WTC11 (cell line): Measurements from ENCODE around the gene IPO8. TPM values are rescaled to one million over a fixed set of nuclear protein-coding genes. Genes with fewer than 3 reads are reported as not detected.

Experiments used
- ATAC-seq: fragments of 200-7000 bp; cut with Tn5 transposase; 2 replicates; pipeline ENCODE4 v1.10.0; 2021; ENCODE audit warnings: mild to moderate bottlenecking, moderate library complexity
- Bru-seq: library from RNA; stranded (reverse); fragments of 400-500 nt; gene quantifications from one replicate; lab custom pipeline; 2021; lab: Mats Ljungman, UMichigan
- CTCF ChIA-PET: fragments of 300-600 bp; sonication (Branson Sonifier 250); formaldehyde crosslinking; loops from one replicate; lab custom pipeline; 2021; ENCODE audit warnings: antibody characterized with exemption; lab: Charles Lee
- POLR2A ChIA-PET: fragments of 350-600 bp; sonication (Branson Sonifier 250); formaldehyde crosslinking; loops from one replicate; lab custom pipeline; 2021; ENCODE audit warnings: antibody characterized with exemption; lab: Charles Lee
- DNase-seq: peaks from one replicate; pipeline ENCODE4 v3.0.0; 2021; ENCODE audit warnings: low spot score
- H3K27ac Mint-ChIP-seq: 2 replicates; pipeline ENCODE4 v1.8.0; 2021; ENCODE audit warnings: mixed read lengths
- H3K27me3 Mint-ChIP-seq: 2 replicates; pipeline ENCODE4 v1.8.0; 2021; ENCODE audit warnings: low read depth, mild to moderate bottlenecking, moderate library complexity, mixed read lengths
- H3K36me3 Mint-ChIP-seq: 2 replicates; pipeline ENCODE4 v1.8.0; 2021; ENCODE audit warnings: mixed read lengths
- H3K4me1 Mint-ChIP-seq: 2 replicates; pipeline ENCODE4 v1.8.0; 2022; ENCODE audit warnings: mixed read lengths
- H3K4me3 Mint-ChIP-seq: 2 replicates; pipeline ENCODE4 v1.8.0; 2021; ENCODE audit warnings: mild to moderate bottlenecking, moderate library complexity, mixed read lengths
- H3K9me3 Mint-ChIP-seq: 2 replicates; pipeline ENCODE4 v1.8.0; 2021; ENCODE audit warnings: mixed read lengths
- CREM ChIP-seq: sonication (generic); formaldehyde crosslinking; IDR thresholded peaks from 2 replicates; pipeline ENCODE4 v1.8.1; 2022; ENCODE audit warnings: mild to moderate bottlenecking, missing genetic modification reagents, moderate library complexity
- ETV6 ChIP-seq: sonication (generic); formaldehyde crosslinking; IDR thresholded peaks from 2 replicates; pipeline ENCODE4 v1.8.1; 2022; ENCODE audit warnings: mild to moderate bottlenecking, missing genetic modification reagents
- FOXK1 ChIP-seq: sonication (generic); formaldehyde crosslinking; IDR thresholded peaks from 2 replicates; pipeline ENCODE4 v1.8.0; 2022; ENCODE audit warnings: mild to moderate bottlenecking, moderate library complexity, missing genetic modification reagents
- IRF1 ChIP-seq: sonication (generic); formaldehyde crosslinking; IDR thresholded peaks from 2 replicates; pipeline ENCODE4 v1.8.0; 2023; ENCODE audit warnings: missing genetic modification reagents
- JAZF1 ChIP-seq: fragments of 250-450 bp; sonication (Bioruptor Pico); IDR thresholded peaks from 2 replicates; pipeline ENCODE4 v1.9.0; 2021; ENCODE audit warnings: moderate library complexity, mild to moderate bottlenecking, inconsistent platforms
- KAT7 ChIP-seq: sonication (generic); formaldehyde crosslinking; IDR thresholded peaks from 2 replicates; pipeline ENCODE4 v1.8.1; 2023; ENCODE audit warnings: missing genetic modification reagents, mild to moderate bottlenecking, borderline replicate concordance
- MLX ChIP-seq: sonication (generic); formaldehyde crosslinking; IDR thresholded peaks from 2 replicates; pipeline ENCODE4 v1.8.1; 2023; ENCODE audit warnings: mild to moderate bottlenecking, missing genetic modification reagents, moderate library complexity
- RELA ChIP-seq: sonication (generic); formaldehyde crosslinking; IDR thresholded peaks from 2 replicates; pipeline ENCODE4 v1.8.1; 2022; ENCODE audit warnings: missing genetic modification reagents, mild to moderate bottlenecking, borderline replicate concordance
- RORB ChIP-seq: fragments of 250-450 bp; sonication (Bioruptor Pico); IDR thresholded peaks from 2 replicates; pipeline ENCODE4 v1.9.0; 2021; ENCODE audit warnings: mild to moderate bottlenecking
- SP1 ChIP-seq: sonication (generic); formaldehyde crosslinking; conservative IDR thresholded peaks from 2 replicates; pipeline ENCODE4 v1.8.1; 2022; ENCODE audit warnings: missing genetic modification reagents
- ZBTB21 ChIP-seq: sonication (generic); formaldehyde crosslinking; IDR thresholded peaks from 2 replicates; pipeline ENCODE4 v1.8.1; 2023; ENCODE audit warnings: mild to moderate bottlenecking, missing genetic modification reagents, borderline replicate concordance
- ZMAT4 ChIP-seq: fragments of 250-450 bp; sonication (Bioruptor Pico); IDR thresholded peaks from 2 replicates; pipeline ENCODE4 v1.9.0; 2021; ENCODE audit warnings: mild to moderate bottlenecking
- ZNF396 ChIP-seq: fragments of 250-450 bp; sonication (Bioruptor Pico); IDR thresholded peaks from 2 replicates; pipeline ENCODE4 v1.8.0; 2021; ENCODE audit warnings: mild to moderate bottlenecking, moderate library complexity, borderline replicate concordance
- long read RNA-seq, 3 experiments: library from RNA in 1 of 3; library from capped mRNA in 1 of 3; library from polyadenylated mRNA in 1 of 3; unstranded in 2 of 3; stranded (forward) in 1 of 3; transcript quantifications; one replicate each; pipeline ENCODE4 v2.0.0, GENCODE V29; 2021
- total RNA-seq: library from RNA; stranded (reverse); gene quantifications from 3 replicates; pipeline ENCODE4 v1.2.3, GENCODE V29; 2021
- TF ChIP-seq, protein P1 (sequence below): sonication (generic); formaldehyde crosslinking; IDR thresholded peaks from 2 replicates; pipeline ENCODE4 v1.8.0; 2023; ENCODE audit warnings: mild to moderate bottlenecking, missing genetic modification reagents
- TF ChIP-seq, protein P2 (sequence below): sonication (generic); formaldehyde crosslinking; IDR thresholded peaks from 2 replicates; pipeline ENCODE4 v1.8.1; 2023; ENCODE audit warnings: mild to moderate bottlenecking, missing genetic modification reagents
- TF ChIP-seq, protein P3 (sequence below): sonication (generic); formaldehyde crosslinking; IDR thresholded peaks from 2 replicates; pipeline ENCODE4 v1.8.0; 2022; ENCODE audit warnings: missing genetic modification reagents
- TF ChIP-seq, protein P4 (sequence below): sonication (generic); formaldehyde crosslinking; IDR thresholded peaks from 2 replicates; pipeline ENCODE4 v1.8.0; 2022; ENCODE audit warnings: mild to moderate bottlenecking, missing genetic modification reagents
- TF ChIP-seq, protein P5 (sequence below): sonication (generic); formaldehyde crosslinking; IDR thresholded peaks from 2 replicates; pipeline ENCODE4 v1.8.0; 2022; ENCODE audit warnings: mild to moderate bottlenecking, missing genetic modification reagents
- TF ChIP-seq, protein P6 (sequence below): fragments of 250-450 bp; sonication (Bioruptor Pico); IDR thresholded peaks from 2 replicates; pipeline ENCODE4 v1.9.0; 2021; ENCODE audit warnings: moderate library complexity, mild to moderate bottlenecking, inconsistent platforms, borderline replicate concordance

IPO8 gene
- total RNA-seq (41.2 to 44.8 TPM (median 43.1 TPM) in 3 replicates), Bru-seq, nascent RNA (percentile 76 among the genes with signal in this experiment)
- long read RNA-seq, experiment 1, full-length matches to known transcripts, result 117 of 208 reads
- long read RNA-seq, experiment 1, partial matches to known transcripts, result 53 of 208 reads
- long read RNA-seq, experiment 1, other reads (novel, unspliced or antisense), result 38 of 208 reads
- long read RNA-seq, experiment 2, full-length matches to known transcripts, result 10 of 60 reads
- long read RNA-seq, experiment 2, partial matches to known transcripts, result 13 of 60 reads
- long read RNA-seq, experiment 2, other reads (novel, unspliced or antisense), result 37 of 60 reads
- long read RNA-seq, experiment 3, full-length matches to known transcripts, result 1 of 9 reads
- long read RNA-seq, experiment 3, partial matches to known transcripts, result 7 of 9 reads
- long read RNA-seq, experiment 3, other reads (novel, unspliced or antisense), result 1 of 9 reads

DNA sequence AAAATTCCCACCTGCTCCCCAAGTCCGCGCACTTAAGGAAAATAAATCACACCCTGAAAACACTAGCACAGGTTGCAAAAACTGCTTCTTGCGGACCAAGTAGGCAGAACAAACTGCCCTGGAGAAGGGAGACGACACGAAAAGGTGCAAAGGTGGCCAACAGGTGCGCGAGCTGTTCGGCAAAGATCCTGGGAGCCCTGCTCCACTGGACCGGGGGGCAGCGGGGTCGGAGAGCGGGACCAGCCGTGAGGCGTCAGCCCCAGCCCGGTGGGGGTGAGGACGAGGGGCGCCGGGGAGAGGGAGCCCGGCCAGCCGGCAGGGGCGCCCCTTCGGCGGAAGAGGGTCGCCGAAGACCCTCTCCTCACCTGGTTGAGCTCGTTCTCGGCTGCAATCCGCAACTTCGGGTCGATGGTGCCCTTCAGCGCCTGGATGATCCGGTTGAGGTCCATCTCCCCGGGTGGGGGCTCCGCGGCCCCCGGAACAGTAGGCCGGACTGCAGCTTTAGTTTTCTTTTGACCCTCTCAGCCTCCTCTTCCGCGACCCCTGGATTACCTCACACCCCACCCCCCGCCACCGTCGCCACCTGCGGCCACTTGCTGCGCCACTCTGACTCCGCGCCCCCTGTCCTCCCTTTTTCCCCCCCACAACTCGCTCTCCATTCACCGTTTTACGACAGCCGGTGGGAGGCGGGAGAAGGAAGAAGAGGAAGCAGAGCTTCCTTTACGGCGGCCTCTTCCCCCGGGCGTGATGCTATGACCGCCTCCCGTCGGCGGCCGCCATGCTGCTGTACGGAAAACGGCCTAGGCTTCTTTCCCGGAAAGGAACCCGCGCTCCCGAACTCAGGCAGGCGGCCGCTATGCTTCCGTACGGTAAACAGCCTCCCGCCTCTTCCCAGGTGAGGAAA lies at the start of gene IPO8:
Gene IPO8, minus strand, starts transcription at position 671 of the 904 bp plus-strand sequence. Its CDS starts 222 bp downstream, at position 449.
- POLR2A ChIA-PET, result interaction anchor here (0.6 to 1.6 kb wide), 7 partner anchors 10 to 1074 kb away, joined by 3 to 6 read pairs (median 4); no protein-coding TSS in a partner anchor
- Mint-ChIP-seq H3K4me3 (peak within 1 kb of the TSS; percentile 93), H3K27me3 (no peaks in the 10 kb centered on the region), H3K27ac (peak within 1 kb of the TSS; percentile 90), H3K36me3 (no peaks in the 10 kb centered on the region), H3K4me1 (peaks cover 41% of the 10 kb centered on the region), H3K9me3 (no peaks in the 10 kb centered on the region)
- CTCF ChIA-PET, result interaction anchor here (0.7 to 3.0 kb wide), 18 partner anchors 10 to 460 kb away, joined by 3 to 35 read pairs (median 4); partner anchors contain the start of gene CAPRIN2
- peak; percentile 86 for ATAC-seq
- peak; percentile 94 for DNase-seq
- TF ChIP-seq, protein P1, sequence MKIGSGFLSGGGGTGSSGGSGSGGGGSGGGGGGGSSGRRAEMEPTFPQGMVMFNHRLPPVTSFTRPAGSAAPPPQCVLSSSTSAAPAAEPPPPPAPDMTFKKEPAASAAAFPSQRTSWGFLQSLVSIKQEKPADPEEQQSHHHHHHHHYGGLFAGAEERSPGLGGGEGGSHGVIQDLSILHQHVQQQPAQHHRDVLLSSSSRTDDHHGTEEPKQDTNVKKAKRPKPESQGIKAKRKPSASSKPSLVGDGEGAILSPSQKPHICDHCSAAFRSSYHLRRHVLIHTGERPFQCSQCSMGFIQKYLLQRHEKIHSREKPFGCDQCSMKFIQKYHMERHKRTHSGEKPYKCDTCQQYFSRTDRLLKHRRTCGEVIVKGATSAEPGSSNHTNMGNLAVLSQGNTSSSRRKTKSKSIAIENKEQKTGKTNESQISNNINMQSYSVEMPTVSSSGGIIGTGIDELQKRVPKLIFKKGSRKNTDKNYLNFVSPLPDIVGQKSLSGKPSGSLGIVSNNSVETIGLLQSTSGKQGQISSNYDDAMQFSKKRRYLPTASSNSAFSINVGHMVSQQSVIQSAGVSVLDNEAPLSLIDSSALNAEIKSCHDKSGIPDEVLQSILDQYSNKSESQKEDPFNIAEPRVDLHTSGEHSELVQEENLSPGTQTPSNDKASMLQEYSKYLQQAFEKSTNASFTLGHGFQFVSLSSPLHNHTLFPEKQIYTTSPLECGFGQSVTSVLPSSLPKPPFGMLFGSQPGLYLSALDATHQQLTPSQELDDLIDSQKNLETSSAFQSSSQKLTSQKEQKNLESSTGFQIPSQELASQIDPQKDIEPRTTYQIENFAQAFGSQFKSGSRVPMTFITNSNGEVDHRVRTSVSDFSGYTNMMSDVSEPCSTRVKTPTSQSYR (CRISPR knock-in tag), result peak; percentile 63; the same call in 1 of the 2 replicates
- TF ChIP-seq JAZF1 (no peak), ZBTB21 (no peak), ZNF396 (CRISPR knock-in tag) (no peak), ZMAT4 (CRISPR knock-in tag) (no peak), SP1 (CRISPR knock-in tag) (peak; percentile 58; the same call in 1 of the 2 replicates), FOXK1 (CRISPR knock-in tag) (peak; percentile 29; the same call in 1 of the 2 replicates), ETV6 (CRISPR knock-in tag) (peak; percentile 93), IRF1 (no peak), MLX (no peak), RELA (CRISPR knock-in tag) (no peak), RORB (CRISPR knock-in tag) (no peak), CREM (CRISPR knock-in tag) (no peak), KAT7 (CRISPR knock-in tag) (no peak)
- TF ChIP-seq, protein P2, sequence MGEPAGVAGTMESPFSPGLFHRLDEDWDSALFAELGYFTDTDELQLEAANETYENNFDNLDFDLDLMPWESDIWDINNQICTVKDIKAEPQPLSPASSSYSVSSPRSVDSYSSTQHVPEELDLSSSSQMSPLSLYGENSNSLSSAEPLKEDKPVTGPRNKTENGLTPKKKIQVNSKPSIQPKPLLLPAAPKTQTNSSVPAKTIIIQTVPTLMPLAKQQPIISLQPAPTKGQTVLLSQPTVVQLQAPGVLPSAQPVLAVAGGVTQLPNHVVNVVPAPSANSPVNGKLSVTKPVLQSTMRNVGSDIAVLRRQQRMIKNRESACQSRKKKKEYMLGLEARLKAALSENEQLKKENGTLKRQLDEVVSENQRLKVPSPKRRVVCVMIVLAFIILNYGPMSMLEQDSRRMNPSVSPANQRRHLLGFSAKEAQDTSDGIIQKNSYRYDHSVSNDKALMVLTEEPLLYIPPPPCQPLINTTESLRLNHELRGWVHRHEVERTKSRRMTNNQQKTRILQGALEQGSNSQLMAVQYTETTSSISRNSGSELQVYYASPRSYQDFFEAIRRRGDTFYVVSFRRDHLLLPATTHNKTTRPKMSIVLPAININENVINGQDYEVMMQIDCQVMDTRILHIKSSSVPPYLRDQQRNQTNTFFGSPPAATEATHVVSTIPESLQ (CRISPR knock-in tag), result no peak
- TF ChIP-seq, protein P3, sequence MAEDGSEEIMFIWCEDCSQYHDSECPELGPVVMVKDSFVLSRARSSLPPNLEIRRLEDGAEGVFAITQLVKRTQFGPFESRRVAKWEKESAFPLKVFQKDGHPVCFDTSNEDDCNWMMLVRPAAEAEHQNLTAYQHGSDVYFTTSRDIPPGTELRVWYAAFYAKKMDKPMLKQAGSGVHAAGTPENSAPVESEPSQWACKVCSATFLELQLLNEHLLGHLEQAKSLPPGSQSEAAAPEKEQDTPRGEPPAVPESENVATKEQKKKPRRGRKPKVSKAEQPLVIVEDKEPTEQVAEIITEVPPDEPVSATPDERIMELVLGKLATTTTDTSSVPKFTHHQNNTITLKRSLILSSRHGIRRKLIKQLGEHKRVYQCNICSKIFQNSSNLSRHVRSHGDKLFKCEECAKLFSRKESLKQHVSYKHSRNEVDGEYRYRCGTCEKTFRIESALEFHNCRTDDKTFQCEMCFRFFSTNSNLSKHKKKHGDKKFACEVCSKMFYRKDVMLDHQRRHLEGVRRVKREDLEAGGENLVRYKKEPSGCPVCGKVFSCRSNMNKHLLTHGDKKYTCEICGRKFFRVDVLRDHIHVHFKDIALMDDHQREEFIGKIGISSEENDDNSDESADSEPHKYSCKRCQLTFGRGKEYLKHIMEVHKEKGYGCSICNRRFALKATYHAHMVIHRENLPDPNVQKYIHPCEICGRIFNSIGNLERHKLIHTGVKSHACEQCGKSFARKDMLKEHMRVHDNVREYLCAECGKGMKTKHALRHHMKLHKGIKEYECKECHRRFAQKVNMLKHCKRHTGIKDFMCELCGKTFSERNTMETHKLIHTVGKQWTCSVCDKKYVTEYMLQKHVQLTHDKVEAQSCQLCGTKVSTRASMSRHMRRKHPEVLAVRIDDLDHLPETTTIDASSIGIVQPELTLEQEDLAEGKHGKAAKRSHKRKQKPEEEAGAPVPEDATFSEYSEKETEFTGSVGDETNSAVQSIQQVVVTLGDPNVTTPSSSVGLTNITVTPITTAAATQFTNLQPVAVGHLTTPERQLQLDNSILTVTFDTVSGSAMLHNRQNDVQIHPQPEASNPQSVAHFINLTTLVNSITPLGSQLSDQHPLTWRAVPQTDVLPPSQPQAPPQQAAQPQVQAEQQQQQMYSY, result no peak
- TF ChIP-seq, protein P4, sequence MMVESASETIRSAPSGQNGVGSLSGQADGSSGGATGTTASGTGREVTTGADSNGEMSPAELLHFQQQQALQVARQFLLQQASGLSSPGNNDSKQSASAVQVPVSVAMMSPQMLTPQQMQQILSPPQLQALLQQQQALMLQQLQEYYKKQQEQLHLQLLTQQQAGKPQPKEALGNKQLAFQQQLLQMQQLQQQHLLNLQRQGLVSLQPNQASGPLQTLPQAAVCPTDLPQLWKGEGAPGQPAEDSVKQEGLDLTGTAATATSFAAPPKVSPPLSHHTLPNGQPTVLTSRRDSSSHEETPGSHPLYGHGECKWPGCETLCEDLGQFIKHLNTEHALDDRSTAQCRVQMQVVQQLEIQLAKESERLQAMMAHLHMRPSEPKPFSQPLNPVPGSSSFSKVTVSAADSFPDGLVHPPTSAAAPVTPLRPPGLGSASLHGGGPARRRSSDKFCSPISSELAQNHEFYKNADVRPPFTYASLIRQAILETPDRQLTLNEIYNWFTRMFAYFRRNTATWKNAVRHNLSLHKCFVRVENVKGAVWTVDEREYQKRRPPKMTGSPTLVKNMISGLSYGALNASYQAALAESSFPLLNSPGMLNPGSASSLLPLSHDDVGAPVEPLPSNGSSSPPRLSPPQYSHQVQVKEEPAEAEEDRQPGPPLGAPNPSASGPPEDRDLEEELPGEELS (CRISPR knock-in tag), result 0 out of 2 replicates have a peak, but pooled peaks have one; percentile 9
- TF ChIP-seq, protein P5, sequence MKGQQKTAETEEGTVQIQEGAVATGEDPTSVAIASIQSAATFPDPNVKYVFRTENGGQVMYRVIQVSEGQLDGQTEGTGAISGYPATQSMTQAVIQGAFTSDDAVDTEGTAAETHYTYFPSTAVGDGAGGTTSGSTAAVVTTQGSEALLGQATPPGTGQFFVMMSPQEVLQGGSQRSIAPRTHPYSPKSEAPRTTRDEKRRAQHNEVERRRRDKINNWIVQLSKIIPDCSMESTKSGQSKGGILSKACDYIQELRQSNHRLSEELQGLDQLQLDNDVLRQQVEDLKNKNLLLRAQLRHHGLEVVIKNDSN (CRISPR knock-in tag), result no peak
- TF ChIP-seq, protein P6, sequence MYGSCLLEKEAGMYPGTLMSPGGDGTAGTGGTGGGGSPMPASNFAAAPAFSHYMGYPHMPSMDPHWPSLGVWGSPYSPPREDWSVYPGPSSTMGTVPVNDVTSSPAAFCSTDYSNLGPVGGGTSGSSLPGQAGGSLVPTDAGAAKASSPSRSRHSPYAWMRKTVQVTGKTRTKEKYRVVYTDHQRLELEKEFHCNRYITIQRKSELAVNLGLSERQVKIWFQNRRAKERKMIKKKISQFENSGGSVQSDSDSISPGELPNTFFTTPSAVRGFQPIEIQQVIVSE (CRISPR knock-in tag), result no peak
